LNCaP clone FGC (cell line): ENCODE data around the gene KMT2E.

ENCODE experiments used
- DNase-seq: peaks from one replicate; pipeline ENCODE4 v3.0.0-alpha.2; 2011; ENCODE audit warnings: low read depth
- H3K4me3 ChIP-seq: 2 replicates; pipeline ENCODE4 v1.5.1; 2011; ENCODE audit warnings: mild to moderate bottlenecking, low read depth, low read length, control low read depth
- TF ChIP-seq, protein P1 (sequence below): IDR thresholded peaks from 2 replicates; pipeline ENCODE4 v1.5.1; 2012; ENCODE audit warnings: mild to moderate bottlenecking; ENCODE audit not compliant: control insufficient read depth, insufficient read depth; ENCODE audit errors: extremely low read depth

The KMT2E gene

GRCh38 chr7:105136221-105136620 lies 122.2 kb downstream of the KMT2E start:
- DNase-seq = no peak
- TF ChIP-seq, protein P1, sequence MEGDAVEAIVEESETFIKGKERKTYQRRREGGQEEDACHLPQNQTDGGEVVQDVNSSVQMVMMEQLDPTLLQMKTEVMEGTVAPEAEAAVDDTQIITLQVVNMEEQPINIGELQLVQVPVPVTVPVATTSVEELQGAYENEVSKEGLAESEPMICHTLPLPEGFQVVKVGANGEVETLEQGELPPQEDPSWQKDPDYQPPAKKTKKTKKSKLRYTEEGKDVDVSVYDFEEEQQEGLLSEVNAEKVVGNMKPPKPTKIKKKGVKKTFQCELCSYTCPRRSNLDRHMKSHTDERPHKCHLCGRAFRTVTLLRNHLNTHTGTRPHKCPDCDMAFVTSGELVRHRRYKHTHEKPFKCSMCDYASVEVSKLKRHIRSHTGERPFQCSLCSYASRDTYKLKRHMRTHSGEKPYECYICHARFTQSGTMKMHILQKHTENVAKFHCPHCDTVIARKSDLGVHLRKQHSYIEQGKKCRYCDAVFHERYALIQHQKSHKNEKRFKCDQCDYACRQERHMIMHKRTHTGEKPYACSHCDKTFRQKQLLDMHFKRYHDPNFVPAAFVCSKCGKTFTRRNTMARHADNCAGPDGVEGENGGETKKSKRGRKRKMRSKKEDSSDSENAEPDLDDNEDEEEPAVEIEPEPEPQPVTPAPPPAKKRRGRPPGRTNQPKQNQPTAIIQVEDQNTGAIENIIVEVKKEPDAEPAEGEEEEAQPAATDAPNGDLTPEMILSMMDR = no peak
- no peak overlapping the region for H3K4me3 ChIP-seq

DNA sequence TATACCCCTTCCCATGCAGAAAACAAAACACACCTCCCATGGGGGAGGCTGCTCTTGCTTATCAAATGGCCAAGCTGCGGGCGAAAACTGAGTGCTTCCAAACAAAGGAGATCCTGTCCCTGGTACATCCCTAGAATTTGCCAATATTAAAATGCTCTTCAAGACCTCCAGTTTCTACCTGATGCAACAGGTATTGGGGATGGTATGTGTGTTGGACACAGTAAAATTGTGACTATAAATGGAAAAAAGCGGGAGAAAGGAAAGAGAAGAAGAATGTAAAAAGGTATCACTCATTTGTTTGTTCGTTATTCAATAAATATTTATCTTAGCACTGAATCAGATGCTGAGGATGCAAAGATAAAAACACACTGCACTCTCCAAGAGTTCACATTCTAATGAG lies 123.9 kb downstream of the KMT2E start:
- no peak overlapping the region for H3K4me3 ChIP-seq
- TF ChIP-seq, protein P1 = no peak
- no peak for DNase-seq

- TF ChIP-seq, protein P1 = no peak
- no peak for DNase-seq
- H3K4me3 ChIP-seq = no peak overlapping the region
Measured at GRCh38 chr7:105139381-105139780, 125.4 kb downstream of the KMT2E start.

GRCh38 chr7:105141068-105141467 lies 127.1 kb downstream of the KMT2E start:
- TF ChIP-seq, protein P1 = peak; percentile 31; the same call in 1 of the 2 replicates
- no peak overlapping the region for H3K4me3 ChIP-seq
- no peak for DNase-seq

GRCh38 chr7:105149827-105150226 lies 135.8 kb downstream of the KMT2E start:
- no peak overlapping the region for H3K4me3 ChIP-seq
- no peak for DNase-seq

DNA sequence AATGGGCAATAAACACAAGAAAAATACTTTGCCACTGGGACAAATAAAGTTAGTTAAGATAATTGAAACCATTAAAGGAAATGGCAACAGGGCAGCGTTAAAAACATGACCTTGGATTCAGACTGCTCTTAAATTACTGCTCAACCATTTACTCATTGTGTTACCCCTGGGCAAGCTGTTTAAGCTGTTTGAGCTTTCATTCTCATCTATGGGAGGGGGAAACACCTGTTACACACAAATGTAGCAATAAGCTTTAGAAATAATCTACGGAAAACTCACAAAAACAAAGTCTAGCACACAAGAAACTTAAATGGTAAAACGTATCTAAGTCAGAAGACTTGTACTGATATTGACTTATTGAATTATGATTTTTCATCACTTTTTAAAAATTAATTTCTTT lies 137.1 kb downstream of the KMT2E start:
- DNase-seq = no peak
- TF ChIP-seq, protein P1 = no peak
- H3K4me3 ChIP-seq = no peak overlapping the region

More at GRCh38 chr7:105149827-105150226, 135.8 kb downstream of the KMT2E start:
- TF ChIP-seq, protein P1 = no peak

GRCh38 chr7:105153531-105153930 lies 139.5 kb downstream of the KMT2E start:
- TF ChIP-seq, protein P1 = no peak
- H3K4me3 ChIP-seq = no peak overlapping the region
- no peak for DNase-seq
